ENCODE results near the gene GTF3C4. TPM values are rescaled to one million over a fixed set of nuclear protein-coding genes. Genes with fewer than 3 reads are reported as not detected.
A peak's percentile ranks its signal among the peaks of the same experiment; 100 is the strongest.

The GTF3C4 gene
- total RNA-seq, 2 donors from 2014 or later, result 28.5 to 29.3 TPM

GRCh38 chr9:132726576-132727130 lies 56.4 kb downstream of the GTF3C4 start:
- no peaks in the 10 kb centered on the region for H3K4me1 ChIP-seq (ENCODE audit: control insufficient read depth, insufficient read depth, low read length)
- H3K4me1 Mint-ChIP-seq, result no peaks in the 10 kb centered on the region
- no peak overlapping the region for H3K4me3 ChIP-seq (ENCODE audit: low read length)
- H3K9me3 ChIP-seq (ENCODE audit: control insufficient read depth, low read length), result no peaks in the 10 kb centered on the region
- H3K36me3 ChIP-seq (ENCODE audit: control insufficient read depth, insufficient read depth, low read length), result no peaks in the 10 kb centered on the region
- peaks cover 4% of the 10 kb centered on the region for H3K27me3 ChIP-seq (ENCODE audit: control insufficient read depth, insufficient read depth, low read length, poor library complexity, severe bottlenecking)
- no peak overlapping the region for H3K27ac Mint-ChIP-seq
- H3K27me3 Mint-ChIP-seq (ENCODE audit: insufficient read depth), result peaks cover 22% of the 10 kb centered on the region
- peak; percentile 18 for DNase-seq
- no peak for TF ChIP-seq CTCF (conservative IDR thresholded peaks at IDR 0.05)
- no peaks in the 10 kb centered on the region for H3K9me3 Mint-ChIP-seq
- 89 to 92% methylated on average over 7 to 8 of the region's 8 CpGs for WGBS, 2 experiments (ENCODE audit: insufficient coverage in 1 of 2, insufficient read length in 1 of 2)
- no peaks in the 10 kb centered on the region for H3K36me3 Mint-ChIP-seq (ENCODE audit: low read depth)
- no peak overlapping the region for H3K9ac ChIP-seq (ENCODE audit: extremely low read depth, low read length, poor library complexity, severe bottlenecking)
- no peak overlapping the region for H3K27ac ChIP-seq (ENCODE audit: low read depth, low read length)
- no peak overlapping the region for H3K4me3 Mint-ChIP-seq

- no peaks in the 10 kb centered on the region for H3K9me3 Mint-ChIP-seq
- 83 to 94% methylated on average over 3 to 5 of the region's 5 CpGs for WGBS, 2 experiments (ENCODE audit: insufficient coverage in 1 of 2, insufficient read length in 1 of 2)
- DNase-seq, result no peak
Observed at GRCh38 chr9:132728071-132728470, 57.8 kb downstream of the GTF3C4 start.

GRCh38 chr9:132728497-132728896 lies 58.2 kb downstream of the GTF3C4 start:
- Mint-ChIP-seq H3K27ac (no peak overlapping the region), H3K9me3 (no peaks in the 10 kb centered on the region), H3K4me1 (no peaks in the 10 kb centered on the region), H3K27me3 (ENCODE audit: insufficient read depth) (peaks cover 22% of the 10 kb centered on the region), H3K36me3 (ENCODE audit: low read depth) (no peaks in the 10 kb centered on the region), H3K4me3 (no peak overlapping the region)
- peaks cover 4% of the 10 kb centered on the region for H3K27me3 ChIP-seq (ENCODE audit: control insufficient read depth, insufficient read depth, low read length, poor library complexity, severe bottlenecking)
- 100% methylated on average over 1 of the region's 2 CpGs; no CpG with 5 or more reads in 1 of the 2 experiments for WGBS, 2 experiments (ENCODE audit: insufficient coverage in 1 of 2, insufficient read length in 1 of 2)
- DNase-seq, result no peak
- no peaks in the 10 kb centered on the region for H3K4me1 ChIP-seq (ENCODE audit: control insufficient read depth, insufficient read depth, low read length)
- TF ChIP-seq CTCF (conservative IDR thresholded peaks at IDR 0.05), result no peak
- H3K36me3 ChIP-seq (ENCODE audit: control insufficient read depth, insufficient read depth, low read length), result no peaks in the 10 kb centered on the region
- H3K27ac ChIP-seq (ENCODE audit: low read depth, low read length), result no peak overlapping the region
- H3K4me3 ChIP-seq (ENCODE audit: low read length), result no peak overlapping the region
- H3K9me3 ChIP-seq (ENCODE audit: control insufficient read depth, low read length), result no peaks in the 10 kb centered on the region
- H3K9ac ChIP-seq (ENCODE audit: extremely low read depth, low read length, poor library complexity, severe bottlenecking), result no peak overlapping the region

More at GRCh38 chr9:132728071-132728470, 57.8 kb downstream of the GTF3C4 start:
- H3K27ac Mint-ChIP-seq, result no peak overlapping the region
- Histone ChIP-seq H3K27ac (ENCODE audit: low read depth, low read length) (no peak overlapping the region), H3K9me3 (ENCODE audit: control insufficient read depth, low read length) (no peaks in the 10 kb centered on the region), H3K4me3 (ENCODE audit: low read length) (no peak overlapping the region), H3K4me1 (ENCODE audit: control insufficient read depth, insufficient read depth, low read length) (no peaks in the 10 kb centered on the region), H3K27me3 (ENCODE audit: control insufficient read depth, insufficient read depth, low read length, poor library complexity, severe bottlenecking) (peaks cover 4% of the 10 kb centered on the region), H3K36me3 (ENCODE audit: control insufficient read depth, insufficient read depth, low read length) (no peaks in the 10 kb centered on the region), H3K9ac (ENCODE audit: extremely low read depth, low read length, poor library complexity, severe bottlenecking) (no peak overlapping the region)
- H3K27me3 Mint-ChIP-seq (ENCODE audit: insufficient read depth), result peaks cover 22% of the 10 kb centered on the region
- H3K4me1 Mint-ChIP-seq, result no peaks in the 10 kb centered on the region
- H3K36me3 Mint-ChIP-seq (ENCODE audit: low read depth), result no peaks in the 10 kb centered on the region
- no peak overlapping the region for H3K4me3 Mint-ChIP-seq
- TF ChIP-seq CTCF (conservative IDR thresholded peaks at IDR 0.05), result no peak

All from endodermal cell (in vitro differentiated cells).